Measurements from ENCODE around the gene TRDMT1. TPM values are rescaled to one million over a fixed set of nuclear protein-coding genes. Genes with fewer than 3 reads are reported as not detected.

Gene TRDMT1
- total and polyA plus RNA-seq, 8 donors: 6.6 to 18.4 (median 12.7) TPM

GRCh38 chr10:17216217-17216900, 14.9 kb upstream of the TRDMT1 start:
- H3K4me3 ChIP-seq: no peak overlapping the region
- no peak for TF ChIP-seq CTCF (IDR thresholded peaks at IDR 0.05)
- no peaks in the 10 kb centered on the region for H3K9me3 ChIP-seq
- H3K27ac ChIP-seq: peak overlapping the region; percentile 83 to 99
- H3K27me3 ChIP-seq: no peaks in the 10 kb centered on the region
- ATAC-seq (peak; percentile 88), DNase-seq (peak in 3 of 4 donors; percentile 17 to 66 (median 36))
- no peaks in the 10 kb centered on the region for H3K36me3 ChIP-seq
- intact Hi-C loops (cut with DNase I): no loop called here
- H3K4me1 ChIP-seq: peaks cover 18 to 57% of the 10 kb centered on the region in 2 donors

- H3K36me3 ChIP-seq: no peaks in the 10 kb centered on the region
- peak overlapping the region; percentile 83 to 99 for H3K27ac ChIP-seq
- no peaks in the 10 kb centered on the region for H3K9me3 ChIP-seq
- H3K4me1 ChIP-seq: peaks cover 18 to 57% of the 10 kb centered on the region in 2 donors
- H3K4me3 ChIP-seq: no peak overlapping the region
- ATAC-seq: no peak
- intact Hi-C loops (cut with DNase I): no loop called here
- TF ChIP-seq CTCF (IDR thresholded peaks at IDR 0.05): no peak
- no peak for DNase-seq
- H3K27me3 ChIP-seq: no peaks in the 10 kb centered on the region
These were observed 14.3 kb upstream of the TRDMT1 start for GRCh38 chr10:17215782-17216122.

DNA sequence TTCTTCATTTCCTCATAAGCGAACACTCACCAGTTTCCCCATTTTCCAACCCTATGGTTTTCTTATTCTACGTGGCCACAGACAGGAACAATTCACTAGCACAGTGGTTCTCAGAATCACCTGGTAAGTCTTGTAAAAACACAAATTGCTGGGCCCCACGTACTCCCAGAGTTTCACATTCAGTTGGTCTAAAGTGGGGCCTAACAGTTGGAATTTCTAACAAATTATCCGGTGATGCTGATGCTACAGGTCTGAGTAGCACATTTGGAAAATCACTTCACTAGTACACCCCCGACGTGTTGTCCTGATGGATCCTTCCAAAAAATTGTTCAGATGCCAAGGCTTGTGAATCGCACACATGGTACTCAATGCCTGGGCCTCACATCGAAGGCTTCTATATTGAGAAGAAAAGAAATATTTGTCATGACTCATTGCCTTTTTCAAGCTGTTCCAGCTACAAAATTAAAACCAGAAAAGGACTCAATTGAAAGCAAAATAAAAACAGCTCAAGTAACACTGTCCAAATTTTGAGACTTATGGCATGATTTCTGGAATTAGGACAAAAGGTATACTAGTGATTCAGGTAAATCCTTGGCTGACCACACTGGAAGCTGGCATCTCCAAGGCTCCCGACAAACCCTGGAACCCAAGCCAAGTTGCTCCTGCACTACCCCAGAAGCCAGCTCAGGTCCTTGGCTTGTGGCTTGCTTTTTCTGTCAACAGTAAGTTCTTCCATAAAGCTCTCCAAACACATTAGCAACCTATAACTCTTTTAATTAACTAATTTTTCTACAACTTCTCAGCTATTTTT, 13.7 kb upstream of the TRDMT1 start:
- DNase-seq: no peak
- Histone ChIP-seq H3K9me3 (no peaks in the 10 kb centered on the region), H3K27ac (peak overlapping the region; percentile 83 to 99), H3K4me3 (no peak overlapping the region), H3K4me1 (peaks cover 18 to 57% of the 10 kb centered on the region in 2 donors), H3K36me3 (no peaks in the 10 kb centered on the region), H3K27me3 (no peaks in the 10 kb centered on the region)
- TF ChIP-seq CTCF (IDR thresholded peaks at IDR 0.05): no peak
- ATAC-seq: peak; percentile 11
- intact Hi-C loops (cut with DNase I): no loop called here

DNA sequence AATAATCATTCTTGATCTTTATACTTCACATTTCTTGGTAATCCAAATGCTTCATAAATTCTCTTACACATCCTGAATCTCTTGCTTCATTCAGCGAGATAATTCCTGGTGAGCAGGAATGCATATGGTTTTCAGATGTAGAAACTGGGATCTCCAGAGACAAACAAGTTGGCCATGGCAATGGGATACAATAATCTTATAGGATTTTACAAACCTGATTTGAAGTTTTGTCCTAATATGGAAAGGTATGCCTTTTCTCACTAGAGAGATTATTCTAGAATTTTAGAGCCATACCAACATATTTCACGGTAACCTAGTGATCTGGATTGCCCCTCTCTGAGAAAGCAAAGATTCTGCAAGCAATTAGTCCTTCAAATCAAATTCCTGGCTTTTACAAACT, 13.1 kb upstream of the TRDMT1 start:
- Histone ChIP-seq H3K27ac (peak overlapping the region; percentile 83 to 99), H3K4me3 (no peak overlapping the region), H3K36me3 (no peaks in the 10 kb centered on the region), H3K4me1 (peaks cover 18 to 57% of the 10 kb centered on the region in 2 donors), H3K9me3 (no peaks in the 10 kb centered on the region), H3K27me3 (no peaks in the 10 kb centered on the region)
- no peak for DNase-seq
- no peak for TF ChIP-seq CTCF (IDR thresholded peaks at IDR 0.05)
- no peak for ATAC-seq
- intact Hi-C loops (cut with DNase I): no loop called here

DNA sequence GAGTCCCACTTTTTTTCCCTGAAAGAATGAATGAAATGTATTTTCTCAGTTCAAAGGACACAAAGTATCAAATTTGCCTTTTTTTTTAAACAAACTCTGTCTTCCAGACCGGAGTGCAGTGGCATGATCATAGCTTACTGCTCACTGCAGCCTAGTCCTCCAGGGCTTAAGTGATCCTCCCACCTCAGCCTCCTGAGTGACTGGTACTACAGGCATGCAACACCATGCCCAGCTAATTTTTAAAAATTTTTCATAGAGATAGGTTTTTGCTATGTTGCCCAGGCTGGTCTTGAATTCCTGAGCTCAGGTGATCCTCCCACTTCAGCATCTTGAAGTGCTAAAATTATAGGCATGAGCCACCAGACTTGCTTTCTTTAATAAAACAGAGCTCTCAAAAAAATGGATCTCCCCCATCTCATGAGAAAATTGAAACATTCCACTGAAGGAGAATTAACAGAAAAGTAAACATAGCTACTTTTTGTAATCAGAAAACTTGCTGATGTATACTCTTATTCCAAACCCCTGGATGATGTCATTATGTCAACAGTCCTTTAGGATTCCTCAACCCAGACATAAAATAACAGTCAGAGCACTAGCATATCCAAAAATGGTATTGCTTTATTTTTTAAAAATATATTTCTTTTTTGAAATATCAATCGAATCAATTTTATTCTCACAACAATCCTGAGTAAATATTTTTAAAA, 12.3 kb upstream of the TRDMT1 start:
- H3K36me3 ChIP-seq: no peaks in the 10 kb centered on the region
- peaks cover 18 to 57% of the 10 kb centered on the region in 2 donors for H3K4me1 ChIP-seq
- H3K27ac ChIP-seq: peak overlapping the region in 1 of 2 donors; percentile 65
- ATAC-seq: peak; percentile 11
- H3K9me3 ChIP-seq: no peaks in the 10 kb centered on the region
- TF ChIP-seq CTCF (IDR thresholded peaks at IDR 0.05): no peak
- H3K4me3 ChIP-seq: no peak overlapping the region
- no peak for DNase-seq
- no peaks in the 10 kb centered on the region for H3K27me3 ChIP-seq
- intact Hi-C loops (cut with DNase I): no loop called here

Data from left lung (tissue), 10 donors.